Thyroid gland (tissue), 4 donors: ENCODE data around the gene PRSS21. TPM values are rescaled to one million over a fixed set of nuclear protein-coding genes. Genes with fewer than 3 reads are reported as not detected.

Source experiments
- DNase-seq, 2 donors: peaks; one replicate each; pipeline ENCODE4 v3.0.0-alpha.2; 2019
- H3K27ac ChIP-seq, 3 donors: fragments of 200-600 bp; sonication (generic); 1 replicate in 2 of 3; 2 replicates in 1 of 3; pipeline ENCODE4 v1.5.1; 2016 to 2019; ENCODE audit warnings: mild to moderate bottlenecking in 1 of 3, moderate library complexity in 1 of 3
- H3K27me3 ChIP-seq: fragments of 200-600 bp; sonication (generic); one replicate; pipeline ENCODE4 v1.5.1; 2019
- H3K36me3 ChIP-seq, 2 donors: fragments of 200-600 bp; sonication (generic); one replicate each; pipeline ENCODE4 v1.5.1; 2016 to 2019
- H3K4me1 ChIP-seq, 2 donors: fragments of 200-600 bp; sonication (generic); one replicate each; pipeline ENCODE4 v1.5.1; 2017 to 2019
- H3K4me3 ChIP-seq, 3 donors: fragments of 200-600 bp; sonication (generic); replicated peaks in 1 of 3; 1 replicate in 2 of 3; 2 replicates in 1 of 3; pipeline ENCODE4 v1.5.1; 2016; ENCODE audit warnings: mild to moderate bottlenecking in 1 of 3
- H3K9me3 ChIP-seq: fragments of 200-600 bp; sonication (generic); one replicate; pipeline ENCODE4 v1.5.1; 2017
- POLR2A ChIP-seq, 2 donors: fragments of 450-650 bp; IDR thresholded peaks; one replicate each; pipeline ENCODE4 v1.6.1; 2017; ENCODE audit warnings: antibody characterized with exemption in 2 of 2, mild to moderate bottlenecking in 2 of 2, moderate library complexity in 1 of 2
- WGBS, 2 donors: methylation state at CpG; one replicate each; pipeline ENCODE4 v1.1.5; 2017; 5-methylcytosine and 5-hydroxymethylcytosine counted together
- intact Hi-C: fragments of 100-400 bp; cut with DNase I; formaldehyde crosslinking; loops from one replicate; pipeline ENCODE4 v1.15.1; 2023
- total RNA-seq, 4 donors: library from RNA; depleted of rRNA; stranded (reverse); fragments of >200 nt; gene quantifications; one replicate each; pipeline ENCODE4 v1.2.3, GENCODE V29; 2016
- TF ChIP-seq, protein P1 (sequence below), 6 experiments: fragments of 200-600 bp in 3 of 6; fragments of 450-650 bp in 3 of 6; sonication (generic) in 3 of 6; IDR thresholded peaks; one replicate each; pipeline ENCODE4 v1.5.1; 2016 to 2019; ENCODE audit warnings: antibody characterized with exemption in 6 of 6, mild to moderate bottlenecking in 2 of 6, inconsistent platforms in 1 of 6, moderate library complexity in 1 of 6

Gene PRSS21
- total RNA-seq, 4 donors from 2014 or later = 0.56 TPM; not detected in 3

DNA sequence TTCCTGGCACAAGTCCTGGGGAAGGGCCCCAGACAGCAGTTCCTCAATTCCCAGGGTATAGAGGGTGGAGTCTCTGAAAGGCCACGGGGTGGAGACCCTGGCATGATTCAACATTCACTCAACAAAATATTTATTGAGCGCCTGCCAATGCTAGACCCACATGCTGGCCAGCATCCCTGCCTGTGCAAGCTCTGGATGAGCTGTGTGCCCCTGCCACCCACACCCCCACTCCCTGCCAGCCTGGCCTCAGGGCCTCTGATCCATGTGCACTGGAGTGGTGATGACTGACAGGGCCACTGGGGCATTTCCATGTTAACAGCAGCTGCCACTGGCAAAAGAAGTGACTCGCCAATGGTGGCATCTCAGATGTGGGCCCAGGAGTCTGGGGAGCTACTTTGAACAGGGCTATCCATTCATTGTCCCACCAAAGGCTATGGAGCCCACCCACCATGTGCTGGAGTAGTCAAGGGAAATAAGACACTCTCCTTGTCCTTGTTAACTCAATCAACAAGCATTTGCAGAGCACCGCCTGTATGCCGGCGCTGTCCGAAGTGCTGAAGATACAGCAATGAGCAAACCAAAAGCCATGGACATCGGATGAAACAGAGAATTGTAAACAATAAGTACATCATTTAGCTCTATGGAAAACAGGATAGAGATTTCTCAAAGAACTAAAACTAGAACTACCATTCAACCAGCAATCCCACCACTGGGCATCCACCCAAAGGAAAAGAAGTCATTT is 44.0 kb downstream of the PRSS21 start:
- Histone ChIP-seq H3K36me3 (no peaks in the 10 kb centered on the region), H3K4me3 (no peak overlapping the region), H3K4me1 (peaks cover 4 to 7% of the 10 kb centered on the region in 2 donors), H3K9me3 (no peaks in the 10 kb centered on the region), H3K27ac (no peak overlapping the region), H3K27me3 (no peaks in the 10 kb centered on the region)
- no peak for DNase-seq
- TF ChIP-seq POLR2A (IDR thresholded peaks at IDR 0.05) = no peak
- TF ChIP-seq, protein P1, sequence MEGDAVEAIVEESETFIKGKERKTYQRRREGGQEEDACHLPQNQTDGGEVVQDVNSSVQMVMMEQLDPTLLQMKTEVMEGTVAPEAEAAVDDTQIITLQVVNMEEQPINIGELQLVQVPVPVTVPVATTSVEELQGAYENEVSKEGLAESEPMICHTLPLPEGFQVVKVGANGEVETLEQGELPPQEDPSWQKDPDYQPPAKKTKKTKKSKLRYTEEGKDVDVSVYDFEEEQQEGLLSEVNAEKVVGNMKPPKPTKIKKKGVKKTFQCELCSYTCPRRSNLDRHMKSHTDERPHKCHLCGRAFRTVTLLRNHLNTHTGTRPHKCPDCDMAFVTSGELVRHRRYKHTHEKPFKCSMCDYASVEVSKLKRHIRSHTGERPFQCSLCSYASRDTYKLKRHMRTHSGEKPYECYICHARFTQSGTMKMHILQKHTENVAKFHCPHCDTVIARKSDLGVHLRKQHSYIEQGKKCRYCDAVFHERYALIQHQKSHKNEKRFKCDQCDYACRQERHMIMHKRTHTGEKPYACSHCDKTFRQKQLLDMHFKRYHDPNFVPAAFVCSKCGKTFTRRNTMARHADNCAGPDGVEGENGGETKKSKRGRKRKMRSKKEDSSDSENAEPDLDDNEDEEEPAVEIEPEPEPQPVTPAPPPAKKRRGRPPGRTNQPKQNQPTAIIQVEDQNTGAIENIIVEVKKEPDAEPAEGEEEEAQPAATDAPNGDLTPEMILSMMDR (IDR thresholded peaks at IDR 0.05) = no peak
- WGBS, 2 donors = 74 to 80% methylated on average over 8 of the region's 8 CpGs
- intact Hi-C loops = no loop called here

DNA sequence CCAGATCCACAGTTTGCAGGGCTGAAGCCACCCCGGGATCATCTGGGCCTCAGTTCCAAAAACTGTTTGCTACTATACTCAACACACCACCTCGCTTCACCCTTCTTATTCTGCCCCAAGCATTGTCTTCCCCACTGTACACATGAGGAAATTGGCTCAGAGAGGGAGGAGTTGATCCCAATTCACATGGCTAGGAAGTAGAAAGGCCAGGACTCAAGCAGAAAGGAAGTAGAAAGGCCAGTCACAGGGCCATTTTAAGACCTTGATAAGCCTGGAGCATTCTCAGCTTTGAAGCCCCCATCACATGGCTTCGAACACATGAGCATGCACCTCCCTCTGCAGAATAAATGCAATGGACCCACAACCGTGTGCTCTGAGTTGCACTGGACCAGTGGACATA is 48.6 kb downstream of the PRSS21 start:
- Histone ChIP-seq H3K4me1 (peaks cover 4 to 6% of the 10 kb centered on the region in 2 donors), H3K27me3 (no peaks in the 10 kb centered on the region), H3K27ac (no peak overlapping the region), H3K36me3 (no peaks in the 10 kb centered on the region), H3K9me3 (no peaks in the 10 kb centered on the region), H3K4me3 (no peak overlapping the region)
- no peak for DNase-seq
- 53 to 62% methylated on average over 4 of the region's 4 CpGs for WGBS, 2 donors
- TF ChIP-seq POLR2A (IDR thresholded peaks at IDR 0.05) = no peak
- TF ChIP-seq, protein P1 (IDR thresholded peaks at IDR 0.05) = no peak
- intact Hi-C loops = no loop called here

DNA sequence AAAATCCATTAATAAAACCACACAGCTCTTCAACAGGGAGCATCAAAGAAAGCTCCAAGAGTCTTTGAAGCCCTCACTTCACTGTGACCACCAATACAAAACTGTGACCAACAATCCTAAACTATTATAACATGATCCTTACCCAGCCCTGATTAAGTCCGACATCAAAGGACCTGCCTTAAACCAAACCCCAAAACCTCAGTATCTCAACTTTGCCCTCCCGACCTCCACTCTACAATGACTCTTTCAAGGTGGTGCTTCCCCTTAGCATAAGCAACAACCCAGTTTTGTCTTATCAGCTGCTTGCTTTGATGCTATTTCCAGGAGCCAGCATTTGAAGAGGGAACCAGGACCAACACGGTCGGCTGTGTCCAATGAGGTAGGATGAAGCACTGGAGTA is 49.4 kb downstream of the PRSS21 start:
- no peak for TF ChIP-seq POLR2A (IDR thresholded peaks at IDR 0.05)
- TF ChIP-seq, protein P1 (IDR thresholded peaks at IDR 0.05) = no peak
- H3K9me3 ChIP-seq = no peaks in the 10 kb centered on the region
- no peak overlapping the region for H3K27ac ChIP-seq
- no peaks in the 10 kb centered on the region for H3K36me3 ChIP-seq
- H3K4me1 ChIP-seq = peaks cover 4 to 6% of the 10 kb centered on the region in 2 donors
- no peak for DNase-seq
- WGBS, 2 donors = 53 to 88% methylated on average over 3 to 4 of the region's 4 CpGs
- intact Hi-C loops = no loop called here
- no peak overlapping the region for H3K4me3 ChIP-seq
- H3K27me3 ChIP-seq = no peaks in the 10 kb centered on the region

DNA sequence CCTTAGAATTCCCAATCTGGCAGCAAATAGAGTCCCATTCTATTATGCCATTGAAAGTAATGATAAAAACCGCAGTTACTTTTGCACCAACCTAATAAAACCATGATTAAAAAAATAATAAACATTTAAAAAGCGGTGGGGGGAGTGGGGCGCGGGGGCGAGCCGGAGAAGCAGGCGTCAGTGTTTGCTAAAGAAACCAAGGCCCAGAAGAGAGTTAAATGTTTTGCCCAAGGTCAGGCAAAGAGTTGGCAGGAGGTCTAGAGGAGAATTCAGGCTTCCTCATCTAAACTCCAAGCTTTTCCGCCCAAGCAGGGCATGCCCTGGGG is 50.6 kb downstream of the PRSS21 start:
- Histone ChIP-seq H3K36me3 (no peaks in the 10 kb centered on the region), H3K4me1 (peaks cover 4 to 6% of the 10 kb centered on the region in 2 donors), H3K4me3 (peak overlapping the region in 1 of 3 donors; percentile 34), H3K27ac (peak overlapping the region; percentile 81 to 92 (median 86)), H3K9me3 (no peaks in the 10 kb centered on the region), H3K27me3 (no peaks in the 10 kb centered on the region)
- TF ChIP-seq, protein P1 (IDR thresholded peaks at IDR 0.05) = no peak
- TF ChIP-seq POLR2A (IDR thresholded peaks at IDR 0.05) = no peak
- intact Hi-C loops = no loop called here
- WGBS, 2 donors = 38 to 69% methylated on average over 8 of the region's 8 CpGs
- no peak for DNase-seq

DNA sequence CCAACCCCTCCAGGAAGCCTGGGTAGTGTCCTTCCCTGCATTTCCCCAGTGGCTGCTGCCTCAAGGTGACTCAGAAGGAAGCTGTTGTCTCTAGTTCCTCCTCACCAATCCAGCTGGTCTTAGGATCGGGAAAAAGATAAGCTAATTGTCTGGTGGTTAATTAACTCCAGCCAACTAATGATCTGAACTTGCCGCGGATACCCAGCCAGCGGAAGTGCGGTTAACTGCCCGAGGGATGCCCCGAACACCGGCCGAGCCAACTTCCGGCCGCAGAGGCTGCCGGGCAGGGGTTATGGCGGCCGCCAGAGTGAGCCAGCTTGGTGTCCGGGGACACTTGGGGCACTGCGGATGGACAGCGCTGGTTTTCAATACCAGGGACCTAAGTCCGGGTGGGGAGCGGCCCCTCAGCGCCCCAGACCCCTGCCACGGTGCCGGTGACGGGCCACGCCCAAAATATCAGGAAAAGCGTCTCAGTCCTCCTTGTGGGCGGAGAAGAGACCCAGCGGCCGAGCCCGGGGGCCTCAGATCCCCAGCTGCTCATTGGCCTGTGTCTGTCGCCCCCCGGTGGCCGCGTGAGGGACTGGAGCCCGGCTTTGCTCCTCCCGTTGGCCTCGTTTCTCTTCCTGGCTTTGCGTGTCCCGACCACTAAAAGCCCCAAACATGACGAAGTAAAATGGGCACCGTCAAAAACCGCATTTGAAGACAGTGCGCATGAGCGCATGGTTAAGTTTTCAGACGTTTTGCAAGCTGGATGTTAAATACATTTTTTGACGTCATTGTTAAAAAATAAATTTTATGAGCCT is 51.2 kb downstream of the PRSS21 start:
- TF ChIP-seq, protein P1 (IDR thresholded peaks at IDR 0.05) = peak; percentile 88 to 99 (median 93)
- TF ChIP-seq POLR2A (IDR thresholded peaks at IDR 0.05) = peak in 1 of 2 donors; percentile 59
- Histone ChIP-seq H3K36me3 (no peaks in the 10 kb centered on the region), H3K27me3 (no peaks in the 10 kb centered on the region), H3K27ac (peak overlapping the region; percentile 81 to 92 (median 86)), H3K9me3 (no peaks in the 10 kb centered on the region), H3K4me3 (peak overlapping the region; percentile 34 to 85 (median 54)), H3K4me1 (peaks cover 4 to 6% of the 10 kb centered on the region in 2 donors)
- intact Hi-C loops = no loop called here
- WGBS, 2 donors = 1 to 4% methylated on average over 8 to 28 of the region's 45 CpGs
- peak; percentile 93 to 94 for DNase-seq
